Upper lobe of right lung (tissue), 1 donor: ENCODE results near the gene COL6A1. TPM values are rescaled to one million over a fixed set of nuclear protein-coding genes. Genes with fewer than 3 reads are reported as not detected.

ENCODE experiments used
- ATAC-seq: fragments of 200-7000 bp; cut with Tn5 transposase; one replicate; pipeline ENCODE4 v1.9.1; 2020; ENCODE audit warnings: mild to moderate bottlenecking, moderate library complexity
- DNase-seq: peaks from one replicate; pipeline ENCODE4 v3.0.0-alpha.2; 2020
- H3K27ac ChIP-seq: fragments of 200-600 bp; one replicate; pipeline ENCODE4 v1.8.0; 2022
- H3K27me3 ChIP-seq: fragments of 200-600 bp; one replicate; pipeline ENCODE4 v1.8.0; 2022; ENCODE audit warnings: mild to moderate bottlenecking
- H3K36me3 ChIP-seq: fragments of 200-600 bp; one replicate; pipeline ENCODE4 v1.8.0; 2022
- H3K4me1 ChIP-seq: fragments of 200-600 bp; one replicate; pipeline ENCODE4 v1.8.0; 2022
- H3K4me3 ChIP-seq: fragments of 200-600 bp; one replicate; pipeline ENCODE4 v1.8.0; 2022; ENCODE audit warnings: mild to moderate bottlenecking
- H3K9me3 ChIP-seq: fragments of 200-600 bp; one replicate; pipeline ENCODE4 v1.8.0; 2022
- CTCF ChIP-seq: fragments of 200-600 bp; IDR thresholded peaks from one replicate; pipeline ENCODE4 v1.8.0; 2022; ENCODE audit warnings: antibody characterized with exemption
- intact Hi-C: fragments of 100-400 bp; cut with DNase I; formaldehyde crosslinking; loops from one replicate; pipeline ENCODE4 v1.11.0; 2022
- total RNA-seq: library from RNA; stranded (reverse); fragmentation: NEBNext Ultra II Directional; extraction: Animal tissue kit (Norgen Biotek cat#: 25700); gene quantifications from one replicate; pipeline ENCODE4 v1.2.1, GENCODE V29; 2021
- donor health status: DM: no; HTN: yes; CAD: no; lungs with severe emphysema.

Gene COL6A1
- total RNA-seq, 1 donor from 2014 or later: 175 TPM

- H3K27ac ChIP-seq: peak overlapping the region; percentile 52
- no peaks in the 10 kb centered on the region for H3K36me3 ChIP-seq
- intact Hi-C loops: no loop called here
- no peak for TF ChIP-seq CTCF
- no peaks in the 10 kb centered on the region for H3K27me3 ChIP-seq
- no peak overlapping the region for H3K4me3 ChIP-seq
- ATAC-seq: peak; percentile 48
- DNase-seq: peak; percentile 59
- H3K9me3 ChIP-seq: no peaks in the 10 kb centered on the region
- no peaks in the 10 kb centered on the region for H3K4me1 ChIP-seq
These were observed 54.5 kb downstream of the COL6A1 start for GRCh38 chr21:46035809-46036695.

DNA sequence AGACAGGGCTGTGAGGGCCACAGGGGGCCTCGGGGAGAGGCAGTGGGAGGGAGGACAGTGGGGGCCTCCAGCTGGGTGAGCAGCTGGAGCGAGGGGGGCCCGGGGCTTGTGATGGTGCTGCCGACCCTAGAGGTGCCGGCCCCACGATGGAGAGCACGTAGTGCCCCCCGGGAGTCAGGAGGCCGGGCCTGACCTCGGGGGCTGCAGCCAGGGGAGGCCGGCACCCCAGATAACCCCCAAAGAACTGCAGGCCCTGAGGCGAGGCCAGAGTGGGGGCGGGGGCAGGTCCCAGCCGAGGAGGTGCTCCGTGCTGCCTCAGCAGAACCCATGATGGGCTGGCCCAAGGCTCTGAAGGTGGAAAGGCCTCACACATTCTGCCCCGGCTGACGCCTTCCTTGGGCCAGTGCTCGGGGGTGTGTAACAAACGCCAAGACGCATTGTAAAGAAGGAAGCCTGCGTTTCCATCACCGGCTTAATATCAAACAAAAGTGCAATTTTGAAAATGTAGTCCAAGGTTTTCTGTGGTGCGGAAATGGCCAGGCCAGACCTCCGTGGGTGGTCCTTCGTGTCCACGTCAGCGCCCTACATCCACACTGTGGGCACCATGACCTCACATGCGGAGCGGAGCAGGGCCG, 55.2 kb downstream of the COL6A1 start:
- ATAC-seq (no peak), DNase-seq (no peak)
- H3K36me3 ChIP-seq: no peaks in the 10 kb centered on the region
- H3K4me3 ChIP-seq: no peak overlapping the region
- no peaks in the 10 kb centered on the region for H3K27me3 ChIP-seq
- no peak for TF ChIP-seq CTCF
- intact Hi-C loops: no loop called here
- no peaks in the 10 kb centered on the region for H3K9me3 ChIP-seq
- H3K4me1 ChIP-seq: no peaks in the 10 kb centered on the region
- peak overlapping the region; percentile 42 for H3K27ac ChIP-seq

- Histone ChIP-seq H3K36me3 (no peaks in the 10 kb centered on the region), H3K4me1 (no peaks in the 10 kb centered on the region), H3K4me3 (no peak overlapping the region), H3K27me3 (no peaks in the 10 kb centered on the region), H3K9me3 (no peaks in the 10 kb centered on the region), H3K27ac (no peak overlapping the region)
- peak; percentile 65 for DNase-seq
- no peak for TF ChIP-seq CTCF
- intact Hi-C loops: no loop called here
- ATAC-seq: no peak
These were observed 56.1 kb downstream of the COL6A1 start for GRCh38 chr21:46037331-46038325.

DNA sequence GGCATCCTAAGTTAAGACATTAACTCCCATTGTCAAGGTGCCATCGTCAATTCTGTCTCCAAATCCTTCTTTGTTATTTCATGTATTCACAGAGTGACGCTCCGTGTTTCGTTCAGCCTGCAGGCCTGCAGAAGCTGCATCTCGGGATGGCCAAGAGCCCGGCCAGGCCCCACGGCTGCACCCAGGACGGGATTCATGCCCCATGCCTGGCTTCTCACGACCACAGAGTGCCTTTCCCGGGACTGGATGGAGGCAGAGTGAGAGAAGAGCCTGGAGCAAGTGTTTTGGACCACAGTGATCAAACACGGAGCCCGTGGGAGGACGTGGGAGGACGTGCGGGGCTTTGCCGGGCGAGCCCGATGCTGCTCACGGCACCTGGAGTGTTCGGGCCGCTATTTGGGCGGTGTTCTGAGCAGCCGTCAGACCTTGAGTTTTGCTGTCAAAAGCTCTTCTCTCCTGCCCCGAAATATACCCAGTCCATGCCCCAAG, 56.8 kb downstream of the COL6A1 start:
- DNase-seq: no peak
- Histone ChIP-seq H3K9me3 (no peaks in the 10 kb centered on the region), H3K4me1 (no peaks in the 10 kb centered on the region), H3K36me3 (no peaks in the 10 kb centered on the region), H3K27ac (no peak overlapping the region), H3K27me3 (no peaks in the 10 kb centered on the region), H3K4me3 (no peak overlapping the region)
- no peak for ATAC-seq
- intact Hi-C loops: no loop called here
- TF ChIP-seq CTCF: no peak

DNA sequence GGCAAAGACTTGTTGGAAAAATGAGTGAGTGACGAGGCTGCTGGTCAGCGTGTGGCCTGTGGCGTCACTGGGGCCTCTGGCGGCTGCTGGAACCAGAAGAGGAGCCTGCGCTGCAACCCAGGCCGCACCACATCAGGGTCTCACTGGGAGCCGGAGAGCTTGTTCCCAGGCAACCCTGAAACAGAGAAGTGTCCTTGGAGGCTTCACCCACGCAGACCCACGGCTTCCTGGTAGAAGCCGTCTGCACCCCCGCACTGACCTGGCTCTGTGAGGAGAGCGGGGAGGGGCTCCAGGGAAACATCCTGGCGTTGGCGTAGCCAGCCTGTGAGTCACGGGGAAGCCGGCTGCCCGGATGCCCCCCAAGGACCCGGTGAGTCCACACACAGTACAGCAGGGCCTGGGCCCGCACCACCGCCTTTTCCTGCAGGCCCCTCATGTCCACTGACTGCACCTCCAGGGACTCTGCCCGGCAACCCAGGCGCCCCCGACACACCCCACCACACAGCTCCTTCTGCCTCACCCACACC, 57.4 kb downstream of the COL6A1 start:
- ATAC-seq: peak; percentile 38
- intact Hi-C loops: no loop called here
- TF ChIP-seq CTCF: no peak
- Histone ChIP-seq H3K27me3 (no peaks in the 10 kb centered on the region), H3K36me3 (no peaks in the 10 kb centered on the region), H3K4me3 (no peak overlapping the region), H3K9me3 (no peaks in the 10 kb centered on the region), H3K27ac (no peak overlapping the region), H3K4me1 (no peaks in the 10 kb centered on the region)
- peak; percentile 70 for DNase-seq
